GM12878 (cell line): ENCODE measurements around the gene SERPINI1. TPM values are rescaled to one million over a fixed set of nuclear protein-coding genes. Genes with fewer than 3 reads are reported as not detected.
A peak's percentile ranks its signal among the peaks of the same experiment; 100 is the strongest.

ENCODE experiments used
- ATF7 ChIP-seq: fragments of 450-650 bp; IDR thresholded peaks from 2 replicates; pipeline ENCODE4 v1.6.1; 2016; ENCODE audit warnings: low read depth, mild to moderate bottlenecking
- CHD2 ChIP-seq: IDR thresholded peaks from 2 replicates; pipeline ENCODE4 v1.6.1; 2011; ENCODE audit warnings: low read depth, low read length, improper control_type of control experiment, borderline replicate concordance
- CREM ChIP-seq: IDR thresholded peaks from 2 replicates; pipeline ENCODE4 v1.6.1; 2014; ENCODE audit warnings: antibody characterized with exemption, low read depth
- KAT2A ChIP-seq: conservative IDR thresholded peaks from 2 replicates; pipeline ENCODE4 v1.6.1; 2011; ENCODE audit warnings: low read depth, low read length; ENCODE audit not compliant: control insufficient read depth
- MEF2A ChIP-seq: IDR thresholded peaks from 2 replicates; pipeline ENCODE4 v1.6.1; 2011; ENCODE audit warnings: low read depth, mild to moderate bottlenecking, low read length, moderate library complexity; ENCODE audit not compliant: insufficient read depth
- PAX5 ChIP-seq: IDR thresholded peaks from 2 replicates; pipeline ENCODE4 v1.6.1; 2011; ENCODE audit warnings: low read depth, low read length, borderline replicate concordance
- RB1 ChIP-seq: fragments of 450-650 bp; formaldehyde crosslinking; IDR thresholded peaks from 2 replicates; pipeline ENCODE4 v1.6.1; 2017; ENCODE audit warnings: mild to moderate bottlenecking, borderline replicate concordance
- SP1 ChIP-seq: IDR thresholded peaks from one replicate; pipeline ENCODE4 v1.6.1; 2011; ENCODE audit warnings: low read depth, low read length
- SUPT20H ChIP-seq: IDR thresholded peaks from 2 replicates; pipeline ENCODE4 v1.6.1; 2011; ENCODE audit warnings: low read depth, mild to moderate bottlenecking, low read length, moderate library complexity, borderline replicate concordance; ENCODE audit not compliant: control insufficient read depth
- TAF1 ChIP-seq: IDR thresholded peaks from 2 replicates; pipeline ENCODE4 v1.6.1; 2011; ENCODE audit warnings: mild to moderate bottlenecking, low read depth, low read length, borderline replicate concordance
- TCF7 ChIP-seq: IDR thresholded peaks from 2 replicates; pipeline ENCODE4 v1.6.1; 2014; ENCODE audit warnings: antibody characterized with exemption, borderline replicate concordance
- ZBED1 ChIP-seq: IDR thresholded peaks from 2 replicates; pipeline ENCODE4 v1.6.1; 2016; ENCODE audit warnings: borderline replicate concordance
- ZNF274 ChIP-seq: IDR thresholded peaks from one replicate; pipeline ENCODE4 v1.8.0; 2011; ENCODE audit not compliant: insufficient read length, insufficient read depth
- ZNF622 ChIP-seq: fragments of 450-650 bp; IDR thresholded peaks from 2 replicates; pipeline ENCODE4 v1.6.1; 2017; ENCODE audit warnings: mild to moderate bottlenecking, inconsistent platforms
- polyA plus RNA-seq, 11 experiments: library from polyadenylated mRNA; depleted of rRNA in 4 of 11; unstranded in 6 of 11; stranded (reverse) in 5 of 11; fragments of >200 nt; fragmentation: Nextera tagmentation in 4 of 11; fragmentation: Illumina TruSeq in 1 of 11; extraction: Ambion mirVana in 4 of 11; extraction: Trizol in 1 of 11; gene quantifications; 1 replicate in 1 of 11; 2 replicates in 10 of 11; pipeline versions ENCODE4 v1.2.1 to v1.2.3, GENCODE V29; 2011 to 2016; ENCODE audit warnings: inconsistent platforms in 2 of 11, missing spikeins in 2 of 11, low read depth in 1 of 11
- total RNA-seq, 4 experiments: library from RNA; depleted of rRNA in 3 of 4; stranded (reverse); fragments of >200 nt in 3 of 4; fragmentation: Illumina TruSeq in 1 of 4; extraction: Trizol in 1 of 4; gene quantifications; 2 replicates each; pipeline versions ENCODE4 v1.2.1 to v1.2.3, GENCODE V29; 2013 to 2021

Gene SERPINI1
- total and polyA plus RNA-seq, 10 of the 15 experiments (the other 5 are each of a cell fraction or from before 2014, with no cell fraction given): 1.5 to 7.6 (median 3.6) TPM

- no peak for TF ChIP-seq ZBED1
- peak; percentile 14; the same call in 1 of the 2 replicates for TF ChIP-seq PAX5
- no peak for TF ChIP-seq ZNF274
- TF ChIP-seq ATF7: no peak
- TF ChIP-seq CREM: no peak
- TF ChIP-seq KAT2A: no peak
- TF ChIP-seq ZNF622: no peak
- TF ChIP-seq TAF1: no peak; the same call in 1 of the 2 replicates
- TF ChIP-seq RB1: peak; percentile 80; the same call in 1 of the 2 replicates
- TF ChIP-seq TCF7: no peak
- TF ChIP-seq SP1: no peak
- TF ChIP-seq MEF2A: no peak
- TF ChIP-seq CHD2: no peak
- TF ChIP-seq SUPT20H: no peak
Measured at GRCh38 chr3:167735233-167736138, at the start of gene SERPINI1 (continued).
